ENCODE measurements around the gene CTDP1. TPM values are rescaled to one million over a fixed set of nuclear protein-coding genes. Genes with fewer than 3 reads are reported as not detected.

The CTDP1 gene
- total and polyA plus RNA-seq, 4 donors = 2.7 to 13.9 (median 10.5) TPM

DNA sequence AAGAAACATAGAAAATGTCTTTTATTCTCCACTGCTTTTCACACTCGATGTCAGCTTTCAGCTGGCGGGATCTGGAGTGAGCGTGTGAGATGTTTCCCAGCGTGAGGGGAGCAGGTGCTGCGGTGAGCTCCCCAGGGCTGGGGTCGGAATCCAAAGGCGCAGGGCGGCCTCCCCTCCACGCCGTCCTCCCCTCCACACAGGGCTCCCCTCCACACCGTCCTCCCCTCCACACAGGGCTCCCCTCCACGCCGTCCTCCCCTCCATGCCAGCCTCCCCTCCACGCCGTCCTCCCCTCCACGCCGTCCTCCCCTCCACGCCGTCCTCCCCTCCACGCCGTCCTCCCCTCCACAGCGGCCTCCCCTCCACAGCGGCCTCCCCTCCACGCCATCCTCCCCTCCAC, 91.2 kb downstream of the CTDP1 start:
- Histone ChIP-seq H3K9me3 (ENCODE audit: control insufficient read depth in 4 of 4, low read length in 3 of 4) (peaks cover 0 to 6% (median 3%) of the 10 kb centered on the region in 4 donors), H3K4me3 (ENCODE audit: low read depth in 1 of 3, low read length in 3 of 3) (no peak overlapping the region), H3K27ac (ENCODE audit: low read depth in 1 of 2, low read length in 2 of 2) (no peak overlapping the region), H3K9ac (ENCODE audit: low read depth in 1 of 2, low read length in 2 of 2) (no peak overlapping the region), H3K4me1 (ENCODE audit: control insufficient read depth in 4 of 4, insufficient read depth in 4 of 4, low read length in 3 of 4) (no peaks in the 10 kb centered on the region), H3K36me3 (ENCODE audit: control insufficient read depth in 4 of 4, insufficient read depth in 3 of 4, low read depth in 1 of 4, low read length in 3 of 4) (peaks cover 0 to 2% (median 0%) of the 10 kb centered on the region in 4 donors), H3K27me3 (ENCODE audit: control insufficient read depth in 4 of 4, insufficient read depth in 4 of 4, low read length in 3 of 4) (no peaks in the 10 kb centered on the region)
- no peak for TF ChIP-seq FOXA1 (IDR thresholded peaks at IDR 0.05)
- TF ChIP-seq, protein P1, sequence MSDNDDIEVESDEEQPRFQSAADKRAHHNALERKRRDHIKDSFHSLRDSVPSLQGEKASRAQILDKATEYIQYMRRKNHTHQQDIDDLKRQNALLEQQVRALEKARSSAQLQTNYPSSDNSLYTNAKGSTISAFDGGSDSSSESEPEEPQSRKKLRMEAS (IDR thresholded peaks at IDR 0.05) = no peak
- TF ChIP-seq EGR1 (IDR thresholded peaks at IDR 0.05; ENCODE audit: low read depth in 2 of 2) = no peak
- TF ChIP-seq, protein P2, sequence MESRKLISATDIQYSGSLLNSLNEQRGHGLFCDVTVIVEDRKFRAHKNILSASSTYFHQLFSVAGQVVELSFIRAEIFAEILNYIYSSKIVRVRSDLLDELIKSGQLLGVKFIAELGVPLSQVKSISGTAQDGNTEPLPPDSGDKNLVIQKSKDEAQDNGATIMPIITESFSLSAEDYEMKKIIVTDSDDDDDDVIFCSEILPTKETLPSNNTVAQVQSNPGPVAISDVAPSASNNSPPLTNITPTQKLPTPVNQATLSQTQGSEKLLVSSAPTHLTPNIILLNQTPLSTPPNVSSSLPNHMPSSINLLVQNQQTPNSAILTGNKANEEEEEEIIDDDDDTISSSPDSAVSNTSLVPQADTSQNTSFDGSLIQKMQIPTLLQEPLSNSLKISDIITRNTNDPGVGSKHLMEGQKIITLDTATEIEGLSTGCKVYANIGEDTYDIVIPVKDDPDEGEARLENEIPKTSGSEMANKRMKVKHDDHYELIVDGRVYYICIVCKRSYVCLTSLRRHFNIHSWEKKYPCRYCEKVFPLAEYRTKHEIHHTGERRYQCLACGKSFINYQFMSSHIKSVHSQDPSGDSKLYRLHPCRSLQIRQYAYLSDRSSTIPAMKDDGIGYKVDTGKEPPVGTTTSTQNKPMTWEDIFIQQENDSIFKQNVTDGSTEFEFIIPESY (IDR thresholded peaks at IDR 0.05) = no peak
- no peak for TF ChIP-seq YY1 (IDR thresholded peaks at IDR 0.05)
- no peak for TF ChIP-seq TAF1 (conservative IDR thresholded peaks at IDR 0.05)
- TF ChIP-seq RAD21 (IDR thresholded peaks at IDR 0.05) = no peak
- no peak for TF ChIP-seq JUND (IDR thresholded peaks at IDR 0.05)
- TF ChIP-seq RXRA (IDR thresholded peaks at IDR 0.05) = no peak
- no peak for TF ChIP-seq SP1 (IDR thresholded peaks at IDR 0.05)
- TF ChIP-seq FOXA2 (IDR thresholded peaks at IDR 0.05) = no peak
- TF ChIP-seq NR2F2 (IDR thresholded peaks at IDR 0.05) = no peak
- TF ChIP-seq HNF4G (IDR thresholded peaks at IDR 0.05) = no peak
- TF ChIP-seq HNF4A (conservative IDR thresholded peaks at IDR 0.05) = no peak
- TF ChIP-seq GABPA (IDR thresholded peaks at IDR 0.05 in 1 of 2, conservative IDR thresholded peaks at IDR 0.05 in 1 of 2) = no peak
- TF ChIP-seq, protein P3, sequence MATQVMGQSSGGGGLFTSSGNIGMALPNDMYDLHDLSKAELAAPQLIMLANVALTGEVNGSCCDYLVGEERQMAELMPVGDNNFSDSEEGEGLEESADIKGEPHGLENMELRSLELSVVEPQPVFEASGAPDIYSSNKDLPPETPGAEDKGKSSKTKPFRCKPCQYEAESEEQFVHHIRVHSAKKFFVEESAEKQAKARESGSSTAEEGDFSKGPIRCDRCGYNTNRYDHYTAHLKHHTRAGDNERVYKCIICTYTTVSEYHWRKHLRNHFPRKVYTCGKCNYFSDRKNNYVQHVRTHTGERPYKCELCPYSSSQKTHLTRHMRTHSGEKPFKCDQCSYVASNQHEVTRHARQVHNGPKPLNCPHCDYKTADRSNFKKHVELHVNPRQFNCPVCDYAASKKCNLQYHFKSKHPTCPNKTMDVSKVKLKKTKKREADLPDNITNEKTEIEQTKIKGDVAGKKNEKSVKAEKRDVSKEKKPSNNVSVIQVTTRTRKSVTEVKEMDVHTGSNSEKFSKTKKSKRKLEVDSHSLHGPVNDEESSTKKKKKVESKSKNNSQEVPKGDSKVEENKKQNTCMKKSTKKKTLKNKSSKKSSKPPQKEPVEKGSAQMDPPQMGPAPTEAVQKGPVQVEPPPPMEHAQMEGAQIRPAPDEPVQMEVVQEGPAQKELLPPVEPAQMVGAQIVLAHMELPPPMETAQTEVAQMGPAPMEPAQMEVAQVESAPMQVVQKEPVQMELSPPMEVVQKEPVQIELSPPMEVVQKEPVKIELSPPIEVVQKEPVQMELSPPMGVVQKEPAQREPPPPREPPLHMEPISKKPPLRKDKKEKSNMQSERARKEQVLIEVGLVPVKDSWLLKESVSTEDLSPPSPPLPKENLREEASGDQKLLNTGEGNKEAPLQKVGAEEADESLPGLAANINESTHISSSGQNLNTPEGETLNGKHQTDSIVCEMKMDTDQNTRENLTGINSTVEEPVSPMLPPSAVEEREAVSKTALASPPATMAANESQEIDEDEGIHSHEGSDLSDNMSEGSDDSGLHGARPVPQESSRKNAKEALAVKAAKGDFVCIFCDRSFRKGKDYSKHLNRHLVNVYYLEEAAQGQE (IDR thresholded peaks at IDR 0.05) = no peak
- TF ChIP-seq ATF3 (IDR thresholded peaks at IDR 0.05) = no peak
- DNase-seq (ENCODE audit: low spot score) = no peak
- 71% methylated on average over 22 of the region's 24 CpGs for WGBS

GRCh38 chr18:79771446-79772107, 92.0 kb downstream of the CTDP1 start:
- no peaks in the 10 kb centered on the region for H3K4me1 ChIP-seq (ENCODE audit: control insufficient read depth in 4 of 4, insufficient read depth in 4 of 4, low read length in 3 of 4)
- H3K36me3 ChIP-seq (ENCODE audit: control insufficient read depth in 4 of 4, insufficient read depth in 3 of 4, low read depth in 1 of 4, low read length in 3 of 4) = peaks cover 0 to 2% (median 0%) of the 10 kb centered on the region in 4 donors
- no peak overlapping the region for H3K9ac ChIP-seq (ENCODE audit: low read depth in 1 of 2, low read length in 2 of 2)
- no peak overlapping the region for H3K4me3 ChIP-seq (ENCODE audit: low read depth in 1 of 3, low read length in 3 of 3)
- no peak for DNase-seq (ENCODE audit: low spot score)
- WGBS = 74% methylated on average over 35 of the region's 35 CpGs
- H3K9me3 ChIP-seq (ENCODE audit: control insufficient read depth in 4 of 4, low read length in 3 of 4) = peaks cover 0 to 6% (median 3%) of the 10 kb centered on the region in 4 donors
- no peak overlapping the region for H3K27ac ChIP-seq (ENCODE audit: low read depth in 1 of 2, low read length in 2 of 2)
- H3K27me3 ChIP-seq (ENCODE audit: control insufficient read depth in 4 of 4, insufficient read depth in 4 of 4, low read length in 3 of 4) = no peaks in the 10 kb centered on the region
- TF ChIP-seq GABPA (IDR thresholded peaks at IDR 0.05 in 1 of 2, conservative IDR thresholded peaks at IDR 0.05 in 1 of 2) (no peak), FOXA2 (IDR thresholded peaks at IDR 0.05) (no peak), ATF3 (IDR thresholded peaks at IDR 0.05) (no peak), CTCF (IDR thresholded peaks at IDR 0.05; ENCODE audit: low read depth, low read length, missing input control) (no peak), TAF1 (conservative IDR thresholded peaks at IDR 0.05) (no peak), SP1 (IDR thresholded peaks at IDR 0.05) (no peak), FOXA1 (IDR thresholded peaks at IDR 0.05) (no peak), HNF4G (IDR thresholded peaks at IDR 0.05) (no peak), YY1 (IDR thresholded peaks at IDR 0.05) (no peak), RXRA (IDR thresholded peaks at IDR 0.05) (no peak), EGR1 (IDR thresholded peaks at IDR 0.05; ENCODE audit: low read depth in 2 of 2) (no peak), RAD21 (IDR thresholded peaks at IDR 0.05) (no peak), NR2F2 (IDR thresholded peaks at IDR 0.05) (no peak), JUND (IDR thresholded peaks at IDR 0.05) (no peak), HNF4A (conservative IDR thresholded peaks at IDR 0.05) (no peak)
- TF ChIP-seq, protein P1 (IDR thresholded peaks at IDR 0.05) = no peak
- TF ChIP-seq, protein P2 (IDR thresholded peaks at IDR 0.05) = no peak

Data from liver (tissue), 9 donors.